ENCODE data around the gene P2RY14. TPM values are rescaled to one million over a fixed set of nuclear protein-coding genes. Genes with fewer than 3 reads are reported as not detected.

The P2RY14 gene
- total RNA-seq, 1 donor from 2014 or later, result not detected

- Mint-ChIP-seq H3K4me3 (ENCODE audit: unreplicated experiment) (no peak overlapping the region), H3K9me3 (ENCODE audit: low read depth) (no peaks in the 10 kb centered on the region), H3K4me1 (ENCODE audit: low read depth) (peaks cover 44% of the 10 kb centered on the region), H3K27me3 (ENCODE audit: low read depth) (no peaks in the 10 kb centered on the region), H3K36me3 (ENCODE audit: low read depth) (no peaks in the 10 kb centered on the region), H3K27ac (ENCODE audit: unreplicated experiment) (peak overlapping the region; percentile 86)
- TF ChIP-seq, protein P1, sequence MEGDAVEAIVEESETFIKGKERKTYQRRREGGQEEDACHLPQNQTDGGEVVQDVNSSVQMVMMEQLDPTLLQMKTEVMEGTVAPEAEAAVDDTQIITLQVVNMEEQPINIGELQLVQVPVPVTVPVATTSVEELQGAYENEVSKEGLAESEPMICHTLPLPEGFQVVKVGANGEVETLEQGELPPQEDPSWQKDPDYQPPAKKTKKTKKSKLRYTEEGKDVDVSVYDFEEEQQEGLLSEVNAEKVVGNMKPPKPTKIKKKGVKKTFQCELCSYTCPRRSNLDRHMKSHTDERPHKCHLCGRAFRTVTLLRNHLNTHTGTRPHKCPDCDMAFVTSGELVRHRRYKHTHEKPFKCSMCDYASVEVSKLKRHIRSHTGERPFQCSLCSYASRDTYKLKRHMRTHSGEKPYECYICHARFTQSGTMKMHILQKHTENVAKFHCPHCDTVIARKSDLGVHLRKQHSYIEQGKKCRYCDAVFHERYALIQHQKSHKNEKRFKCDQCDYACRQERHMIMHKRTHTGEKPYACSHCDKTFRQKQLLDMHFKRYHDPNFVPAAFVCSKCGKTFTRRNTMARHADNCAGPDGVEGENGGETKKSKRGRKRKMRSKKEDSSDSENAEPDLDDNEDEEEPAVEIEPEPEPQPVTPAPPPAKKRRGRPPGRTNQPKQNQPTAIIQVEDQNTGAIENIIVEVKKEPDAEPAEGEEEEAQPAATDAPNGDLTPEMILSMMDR (IDR thresholded peaks at IDR 0.05), result no peak
- no peak for DNase-seq (ENCODE audit: low spot score)
Observed at GRCh38 chr3:151227266-151227806, 51.0 kb downstream of the P2RY14 start.

DNA sequence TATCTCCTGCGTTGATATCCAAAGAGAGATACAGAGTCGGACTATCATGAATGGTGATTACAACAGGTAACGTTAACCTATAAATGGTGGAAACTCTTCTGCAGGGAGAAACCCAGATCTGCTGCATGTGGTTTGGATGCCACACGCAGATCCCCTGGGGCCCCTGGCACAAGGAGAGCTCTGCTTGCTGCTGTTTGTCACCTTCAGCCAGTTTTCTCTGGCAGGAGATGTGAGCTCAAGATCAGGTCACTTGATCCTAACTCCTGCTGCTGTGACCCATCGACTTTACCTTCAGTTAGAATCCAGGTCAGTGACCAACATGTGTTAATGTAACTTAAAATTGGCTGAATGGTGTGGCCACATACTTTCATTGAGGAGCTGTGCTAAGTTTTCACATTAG, 51.5 kb downstream of the P2RY14 start:
- Mint-ChIP-seq H3K4me3 (ENCODE audit: unreplicated experiment) (no peak overlapping the region), H3K27ac (ENCODE audit: unreplicated experiment) (peak overlapping the region; percentile 71), H3K9me3 (ENCODE audit: low read depth) (peaks cover 2% of the 10 kb centered on the region), H3K4me1 (ENCODE audit: low read depth) (peaks cover 44% of the 10 kb centered on the region), H3K36me3 (ENCODE audit: low read depth) (no peaks in the 10 kb centered on the region), H3K27me3 (ENCODE audit: low read depth) (no peaks in the 10 kb centered on the region)
- TF ChIP-seq, protein P1 (IDR thresholded peaks at IDR 0.05), result no peak
- DNase-seq (ENCODE audit: low spot score), result no peak

GRCh38 chr3:151226088-151226563, 52.2 kb downstream of the P2RY14 start:
- no peak for DNase-seq (ENCODE audit: low spot score)
- H3K27me3 Mint-ChIP-seq (ENCODE audit: low read depth), result no peaks in the 10 kb centered on the region
- TF ChIP-seq, protein P1 (IDR thresholded peaks at IDR 0.05), result no peak
- H3K4me1 Mint-ChIP-seq (ENCODE audit: low read depth), result peaks cover 44% of the 10 kb centered on the region
- H3K36me3 Mint-ChIP-seq (ENCODE audit: low read depth), result no peaks in the 10 kb centered on the region
- peak overlapping the region; percentile 71 for H3K27ac Mint-ChIP-seq (ENCODE audit: unreplicated experiment)
- H3K4me3 Mint-ChIP-seq (ENCODE audit: unreplicated experiment), result no peak overlapping the region
- H3K9me3 Mint-ChIP-seq (ENCODE audit: low read depth), result peaks cover 3% of the 10 kb centered on the region

- Mint-ChIP-seq H3K4me3 (ENCODE audit: unreplicated experiment) (no peak overlapping the region), H3K27me3 (ENCODE audit: low read depth) (no peaks in the 10 kb centered on the region), H3K9me3 (ENCODE audit: low read depth) (peaks cover 9% of the 10 kb centered on the region), H3K36me3 (ENCODE audit: low read depth) (no peaks in the 10 kb centered on the region), H3K4me1 (ENCODE audit: low read depth) (peaks cover 42% of the 10 kb centered on the region), H3K27ac (ENCODE audit: unreplicated experiment) (peak overlapping the region; percentile 71)
- TF ChIP-seq, protein P1 (IDR thresholded peaks at IDR 0.05), result no peak
- no peak for DNase-seq (ENCODE audit: low spot score)
Observed at GRCh38 chr3:151225040-151225975, 53.0 kb downstream of the P2RY14 start.

DNA sequence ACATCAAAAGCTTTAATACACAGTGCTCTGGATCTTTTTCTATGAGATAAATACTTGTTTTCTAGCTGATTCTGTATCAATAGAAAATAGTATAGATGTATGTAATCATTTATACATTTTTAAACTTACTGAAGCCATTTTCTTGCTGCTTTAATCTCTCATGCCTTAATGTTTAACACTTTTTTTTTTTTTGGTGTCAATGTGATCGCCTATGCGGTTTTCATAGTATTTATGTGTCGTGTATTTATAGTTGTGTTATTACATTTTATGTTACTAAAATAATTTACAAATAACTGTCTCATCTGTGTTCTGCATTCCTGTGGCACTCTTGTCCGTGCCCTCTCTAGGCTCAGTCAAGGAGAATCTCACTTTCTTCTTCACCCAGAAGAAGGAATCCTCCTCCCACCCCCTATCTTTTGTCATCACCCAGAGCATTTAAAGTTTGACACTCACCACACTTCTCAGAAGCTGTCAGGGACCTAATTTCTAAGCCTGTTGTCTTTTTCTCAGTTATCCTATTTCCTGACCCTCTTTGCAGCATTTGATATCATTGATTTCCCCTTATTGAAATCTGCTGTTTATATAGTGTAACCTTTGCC, 54.0 kb downstream of the P2RY14 start:
- no peak for DNase-seq (ENCODE audit: low spot score)
- H3K27me3 Mint-ChIP-seq (ENCODE audit: low read depth), result no peaks in the 10 kb centered on the region
- H3K27ac Mint-ChIP-seq (ENCODE audit: unreplicated experiment), result peak overlapping the region; percentile 1
- no peak overlapping the region for H3K4me3 Mint-ChIP-seq (ENCODE audit: unreplicated experiment)
- H3K4me1 Mint-ChIP-seq (ENCODE audit: low read depth), result peaks cover 41% of the 10 kb centered on the region
- H3K36me3 Mint-ChIP-seq (ENCODE audit: low read depth), result no peaks in the 10 kb centered on the region
- H3K9me3 Mint-ChIP-seq (ENCODE audit: low read depth), result peaks cover 9% of the 10 kb centered on the region
- TF ChIP-seq, protein P1 (IDR thresholded peaks at IDR 0.05), result no peak

Data from chondrocyte (in vitro differentiated cells).